Neutrophil (primary cell): Measurements from ENCODE around the gene RAD51B.

ENCODE experiments used
- H3K27ac ChIP-seq: fragments of 200-600 bp; sonication (generic); 2 replicates; pipeline ENCODE4 v1.5.1; 2016; ENCODE audit warnings: mild to moderate bottlenecking, moderate library complexity
- H3K27me3 ChIP-seq: fragments of 200-600 bp; sonication (generic); 2 replicates; pipeline ENCODE4 v1.6.0; 2016; ENCODE audit warnings: mild to moderate bottlenecking
- H3K36me3 ChIP-seq: fragments of 200-600 bp; sonication (generic); 2 replicates; pipeline ENCODE4 v1.5.1; 2017
- H3K4me1 ChIP-seq, 2 experiments: fragments of 200-600 bp in 1 of 2; sonication (generic) in 1 of 2; 1 replicate in 1 of 2; 2 replicates in 1 of 2; pipeline versions ENCODE4 v1.5.1 to v1.6.1; 2013 to 2016; ENCODE audit warnings: low read depth in 1 of 2, low read length in 1 of 2, mild to moderate bottlenecking in 1 of 2, moderate library complexity in 1 of 2; ENCODE audit not compliant: control insufficient read depth in 1 of 2, insufficient read depth in 1 of 2
- H3K4me3 ChIP-seq, 2 experiments: fragments of 200-600 bp in 1 of 2; sonication (generic) in 1 of 2; 1 replicate in 1 of 2; 2 replicates in 1 of 2; pipeline ENCODE4 v1.5.1; 2013 to 2016; ENCODE audit warnings: low read depth in 1 of 2, low read length in 1 of 2, mild to moderate bottlenecking in 1 of 2, moderate library complexity in 1 of 2
- H3K9me3 ChIP-seq: fragments of 200-600 bp; sonication (generic); 2 replicates; pipeline ENCODE4 v1.5.1; 2016
- CTCF ChIP-seq: fragments of 200-600 bp; sonication (generic); IDR thresholded peaks from 2 replicates; pipeline ENCODE4 v1.5.1; 2016; ENCODE audit warnings: antibody characterized with exemption

RAD51B gene

GRCh38 chr14:68645371-68645770 lies 825.8 kb downstream of the RAD51B start:
- Histone ChIP-seq H3K4me1 (no peaks in the 10 kb centered on the region), H3K36me3 (no peaks in the 10 kb centered on the region), H3K9me3 (no peaks in the 10 kb centered on the region), H3K27me3 (no peaks in the 10 kb centered on the region), H3K4me3 (no peak overlapping the region), H3K27ac (no peak overlapping the region)
- no peak for TF ChIP-seq CTCF

DNA sequence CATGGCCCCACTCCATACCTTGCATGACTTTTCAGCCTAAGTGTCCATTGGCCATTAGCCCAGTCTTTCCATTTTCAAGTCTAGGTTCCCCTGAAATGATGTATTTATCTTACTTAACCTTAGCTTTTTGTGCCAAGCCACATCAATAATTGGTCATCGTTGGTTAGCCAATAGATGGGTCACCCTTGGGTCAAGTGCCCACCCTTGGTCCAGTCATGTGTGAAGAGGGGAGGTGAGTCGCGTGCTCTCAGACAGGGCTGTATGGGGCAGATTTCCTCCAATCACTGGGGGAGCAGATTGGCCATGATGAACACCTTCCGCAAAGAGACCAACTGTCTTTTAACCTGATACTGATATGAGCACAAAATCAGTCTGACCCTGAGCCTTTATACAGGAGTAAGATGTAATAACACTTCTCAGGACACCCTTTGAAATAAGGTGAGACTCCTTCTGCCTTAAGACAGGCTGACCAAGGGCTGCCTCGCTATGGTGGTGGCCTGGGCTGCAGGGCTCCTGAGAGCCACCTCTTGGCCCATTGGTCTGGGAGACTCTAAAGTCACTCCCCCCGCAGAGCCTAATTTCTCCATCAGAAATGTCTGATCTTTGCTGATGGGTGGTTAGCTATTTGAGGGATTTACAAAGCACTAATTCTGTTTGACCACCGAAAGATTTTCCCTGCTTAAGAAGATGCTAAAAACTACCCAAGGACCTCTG lies 830.1 kb downstream of the RAD51B start:
- no peak overlapping the region for H3K4me3 ChIP-seq
- H3K27me3 ChIP-seq = no peaks in the 10 kb centered on the region
- no peak for TF ChIP-seq CTCF
- H3K27ac ChIP-seq = no peak overlapping the region
- no peaks in the 10 kb centered on the region for H3K9me3 ChIP-seq
- H3K36me3 ChIP-seq = no peaks in the 10 kb centered on the region
- no peaks in the 10 kb centered on the region for H3K4me1 ChIP-seq

GRCh38 chr14:68650404-68650994 lies 830.9 kb downstream of the RAD51B start:
- Histone ChIP-seq H3K27me3 (no peaks in the 10 kb centered on the region), H3K4me1 (peaks cover under 1 to 3% of the 10 kb centered on the region in 2 experiments)
- TF ChIP-seq CTCF = no peak

GRCh38 chr14:68651075-68651474 lies 831.5 kb downstream of the RAD51B start:
- no peak overlapping the region for H3K4me3 ChIP-seq
- H3K27ac ChIP-seq = no peak overlapping the region
- no peak for TF ChIP-seq CTCF
- H3K4me1 ChIP-seq = peaks cover 3 to 4% of the 10 kb centered on the region in 2 experiments
- no peaks in the 10 kb centered on the region for H3K36me3 ChIP-seq
- no peaks in the 10 kb centered on the region for H3K9me3 ChIP-seq
- H3K27me3 ChIP-seq = no peaks in the 10 kb centered on the region

More at GRCh38 chr14:68650404-68650994, 830.9 kb downstream of the RAD51B start:
- H3K4me3 ChIP-seq = no peak overlapping the region
- H3K36me3 ChIP-seq = no peaks in the 10 kb centered on the region
- H3K9me3 ChIP-seq = no peaks in the 10 kb centered on the region
- no peak overlapping the region for H3K27ac ChIP-seq

DNA sequence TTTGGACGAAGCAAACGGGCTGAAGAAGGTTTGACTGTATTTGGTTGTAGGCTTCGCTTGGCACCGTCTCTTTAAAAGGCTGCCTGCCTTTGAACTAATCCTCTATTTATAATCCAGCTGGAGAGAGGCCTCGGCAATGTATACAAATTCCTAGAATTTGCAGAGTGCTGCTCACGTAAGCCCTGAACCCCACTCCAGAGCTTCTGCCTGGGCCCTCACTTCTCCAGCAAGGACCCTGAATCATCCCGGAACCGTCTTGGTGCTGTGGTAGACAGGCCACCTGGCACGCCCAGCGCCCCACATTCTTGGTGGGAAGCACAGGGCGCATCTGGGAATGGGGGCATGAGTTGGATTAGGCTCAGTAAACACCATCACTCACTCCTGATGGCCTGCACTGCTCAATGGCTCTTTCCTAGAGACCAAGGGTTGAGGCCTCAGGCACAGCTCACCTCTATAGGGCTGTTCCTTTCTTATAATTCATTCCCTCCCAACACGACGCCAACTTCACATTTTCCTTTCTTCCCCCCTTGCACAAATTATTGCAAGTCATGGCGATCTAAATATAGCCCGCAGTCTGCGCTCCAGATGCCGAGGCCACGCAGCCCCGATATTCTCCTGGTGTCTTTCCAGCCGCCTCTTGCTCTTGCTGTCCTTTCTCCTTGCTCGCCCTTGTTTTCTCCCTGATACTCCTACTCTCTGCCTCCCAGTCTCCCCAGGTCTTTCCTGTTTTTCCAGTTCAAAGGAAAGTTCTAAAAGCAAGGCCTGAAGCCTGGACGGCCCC lies 832.3 kb downstream of the RAD51B start:
- Histone ChIP-seq H3K4me3 (no peak overlapping the region), H3K27ac (no peak overlapping the region), H3K4me1 (peaks cover 3 to 4% of the 10 kb centered on the region in 2 experiments), H3K27me3 (no peaks in the 10 kb centered on the region), H3K36me3 (no peaks in the 10 kb centered on the region), H3K9me3 (no peaks in the 10 kb centered on the region)
- no peak for TF ChIP-seq CTCF
